Smooth muscle cell (in vitro differentiated cells): ENCODE results near the gene DNLZ. TPM values are rescaled to one million over a fixed set of nuclear protein-coding genes. Genes with fewer than 3 reads are reported as not detected.
A peak's percentile ranks its signal among the peaks of the same experiment; 100 is the strongest.

ENCODE experiments used
- DNase-seq: peaks from one replicate; lab custom pipeline; 2025; ENCODE audit not compliant: unreplicated experiment; lab: John Stamatoyannopoulos, UW
- H2AFZ ChIP-seq: fragments of 200-600 bp; sonication (generic); 2 replicates; pipeline ENCODE4 v1.6.0; 2016; ENCODE audit warnings: antibody characterized with exemption, low read depth, mild to moderate bottlenecking
- H3F3A ChIP-seq: fragments of 200-600 bp; sonication (generic); 2 replicates; pipeline ENCODE4 v1.6.0; 2017; ENCODE audit warnings: antibody characterized with exemption, low read depth
- H3K27ac ChIP-seq: fragments of 200-600 bp; sonication (generic); 2 replicates; pipeline ENCODE4 v1.5.1; 2016; ENCODE audit warnings: low read depth, mild to moderate bottlenecking
- H3K27me3 ChIP-seq: fragments of 200-600 bp; sonication (generic); 2 replicates; pipeline ENCODE4 v1.6.1; 2016; ENCODE audit warnings: low read depth, mild to moderate bottlenecking
- H3K36me3 ChIP-seq: fragments of 200-600 bp; sonication (generic); 2 replicates; pipeline ENCODE4 v1.5.1; 2016; ENCODE audit warnings: low read depth
- H3K4me1 ChIP-seq: fragments of 200-600 bp; sonication (generic); 2 replicates; pipeline ENCODE4 v1.5.1; 2016; ENCODE audit warnings: low read depth
- H3K4me2 ChIP-seq: fragments of 200-600 bp; sonication (generic); 2 replicates; pipeline ENCODE4 v1.6.0; 2016; ENCODE audit warnings: mild to moderate bottlenecking
- H3K4me3 ChIP-seq: fragments of 200-600 bp; sonication (generic); 2 replicates; pipeline ENCODE4 v1.5.1; 2016; ENCODE audit warnings: mild to moderate bottlenecking
- H3K79me2 ChIP-seq: fragments of 200-600 bp; sonication (generic); 2 replicates; pipeline ENCODE4 v1.6.0; 2016; ENCODE audit warnings: low read depth, mild to moderate bottlenecking
- H3K9ac ChIP-seq: fragments of 200-600 bp; sonication (generic); 2 replicates; pipeline ENCODE4 v1.6.0; 2016; ENCODE audit warnings: low read depth
- H3K9me3 ChIP-seq: fragments of 200-600 bp; sonication (generic); replicated peaks from 2 replicates; pipeline ENCODE4 v1.5.1; 2016; ENCODE audit warnings: low read depth
- H4K20me1 ChIP-seq: fragments of 200-600 bp; sonication (generic); 2 replicates; pipeline ENCODE4 v1.6.0; 2016; ENCODE audit warnings: low read depth
- CTCF ChIP-seq: fragments of 200-600 bp; sonication (generic); IDR thresholded peaks from 2 replicates; pipeline ENCODE4 v1.5.1; 2017; ENCODE audit warnings: borderline replicate concordance, mild to moderate bottlenecking, antibody characterized with exemption; ENCODE audit not compliant: insufficient read depth, poor library complexity, severe bottlenecking
- WGBS: methylation state at CpG from one replicate; pipeline ENCODE4 v1.1.7; 2016; ENCODE audit warnings: low lambda C conversion rate; 5-methylcytosine and 5-hydroxymethylcytosine counted together
- polyA plus RNA-seq: library from polyadenylated mRNA; unstranded; fragments of >200 nt; fragmentation: Nextera tagmentation; extraction: Ambion mirVana; gene quantifications from 2 replicates; pipeline ENCODE4 v1.2.1, GENCODE V29; 2016
- total RNA-seq: library from RNA; depleted of rRNA; stranded (reverse); fragments of >200 nt; gene quantifications from 2 replicates; pipeline ENCODE4 v1.2.3, GENCODE V29; 2014

Gene DNLZ
- total and polyA plus RNA-seq, 2 experiments from 2014 or later: 19.0 to 31.5 TPM

GRCh38 chr9:136340356-136341041, 23.0 kb downstream of the DNLZ start:
- H3K4me3 ChIP-seq: no peak overlapping the region
- WGBS: 98% methylated on average over 26 of the region's 28 CpGs
- H3K27me3 ChIP-seq: no peaks in the 10 kb centered on the region
- peaks cover 71% of the 10 kb centered on the region for H4K20me1 ChIP-seq
- H3K27ac ChIP-seq: no peak overlapping the region
- no peaks in the 10 kb centered on the region for H3K36me3 ChIP-seq
- no peaks in the 10 kb centered on the region for H3K9me3 ChIP-seq
- no peak overlapping the region for H3K9ac ChIP-seq
- H3K4me2 ChIP-seq: no peak overlapping the region
- no peaks in the 10 kb centered on the region for H3F3A ChIP-seq
- no peaks in the 10 kb centered on the region for H3K79me2 ChIP-seq
- H2AFZ ChIP-seq: no peak overlapping the region
- H3K4me1 ChIP-seq: peaks cover 14% of the 10 kb centered on the region
- no peak for DNase-seq
- no peak for TF ChIP-seq CTCF

GRCh38 chr9:136339958-136340310, 23.6 kb downstream of the DNLZ start:
- no peak overlapping the region for H3K9ac ChIP-seq
- no peaks in the 10 kb centered on the region for H3K9me3 ChIP-seq
- H3K4me3 ChIP-seq: no peak overlapping the region
- H3K4me2 ChIP-seq: no peak overlapping the region
- no peak overlapping the region for H2AFZ ChIP-seq
- H4K20me1 ChIP-seq: peaks cover 76% of the 10 kb centered on the region
- no peaks in the 10 kb centered on the region for H3K27me3 ChIP-seq
- WGBS: 97% methylated on average over 12 of the region's 12 CpGs
- no peak for DNase-seq
- H3K36me3 ChIP-seq: no peaks in the 10 kb centered on the region
- H3K27ac ChIP-seq: no peak overlapping the region
- H3K4me1 ChIP-seq: peaks cover 14% of the 10 kb centered on the region
- H3K79me2 ChIP-seq: no peaks in the 10 kb centered on the region
- no peaks in the 10 kb centered on the region for H3F3A ChIP-seq
- no peak for TF ChIP-seq CTCF

- no peak overlapping the region for H3K4me2 ChIP-seq
- no peaks in the 10 kb centered on the region for H3K79me2 ChIP-seq
- no peak overlapping the region for H3K27ac ChIP-seq
- no peak overlapping the region for H3K9ac ChIP-seq
- H3K4me3 ChIP-seq: no peak overlapping the region
- peak; percentile 91 for TF ChIP-seq CTCF
- H3K9me3 ChIP-seq: no peaks in the 10 kb centered on the region
- H3K4me1 ChIP-seq: peaks cover 14% of the 10 kb centered on the region
- DNase-seq: no peak
- H3K27me3 ChIP-seq: no peaks in the 10 kb centered on the region
- WGBS: 67% methylated on average over 25 of the region's 32 CpGs
- no peaks in the 10 kb centered on the region for H3F3A ChIP-seq
- no peaks in the 10 kb centered on the region for H3K36me3 ChIP-seq
- H4K20me1 ChIP-seq: peaks cover 78% of the 10 kb centered on the region
- H2AFZ ChIP-seq: no peak overlapping the region
These were observed 24.2 kb downstream of the DNLZ start for GRCh38 chr9:136339173-136339957.
